HG03175 (cell line): ENCODE data around the gene PHF20.
"Not testable (repeated sequence)": the region's sequence is repeated elsewhere in the genome, so short reads cannot be mapped to it uniquely, and the experiment has no call there.

Experiments used
- ATAC-seq: cut with Tn5 transposase; IDR thresholded peaks from one replicate; pipeline ENCODE4 v1.9.1; 2021; ENCODE audit warnings: mild to moderate bottlenecking, moderate library complexity; ENCODE audit not compliant: unreplicated experiment

Gene PHF20

GRCh38 chr20:35771689-35772562 lies at the start of gene PHF20:
Gene PHF20, plus strand, starts transcription at chr20:35772015. Its CDS starts 29,508 bp downstream, at chr20:35801523.
- peak; percentile 85 for ATAC-seq

GRCh38 chr20:35723275-35723639 lies 48.6 kb upstream of the PHF20 start:
- not testable (repeated sequence) for ATAC-seq

GRCh38 chr20:35723652-35724320 lies 48.0 kb upstream of the PHF20 start:
- ATAC-seq = not testable (repeated sequence)

- ATAC-seq = no peak
These were observed 47.2 kb upstream of the PHF20 start for GRCh38 chr20:35724321-35725230.

GRCh38 chr20:35726842-35727711 lies 44.7 kb upstream of the PHF20 start:
- ATAC-seq = no peak

- no peak for ATAC-seq
These were observed 42.5 kb upstream of the PHF20 start for GRCh38 chr20:35729283-35729807.

GRCh38 chr20:35729836-35730582 lies 41.8 kb upstream of the PHF20 start:
- ATAC-seq = no peak

GRCh38 chr20:35730583-35731468 lies 41.0 kb upstream of the PHF20 start:
- no peak for ATAC-seq

- no peak for ATAC-seq
These were observed 40.4 kb upstream of the PHF20 start for GRCh38 chr20:35731469-35731788.

GRCh38 chr20:35731862-35732643 lies 39.8 kb upstream of the PHF20 start:
- ATAC-seq = no peak

GRCh38 chr20:35732644-35732982 lies 39.2 kb upstream of the PHF20 start:
- no peak for ATAC-seq

- no peak for ATAC-seq
These were observed 37.4 kb upstream of the PHF20 start for GRCh38 chr20:35734374-35734773.

GRCh38 chr20:35734777-35735649 lies 36.8 kb upstream of the PHF20 start:
- ATAC-seq = no peak

GRCh38 chr20:35735826-35736470 lies 35.9 kb upstream of the PHF20 start:
- ATAC-seq = no peak

GRCh38 chr20:35737865-35738333 lies 33.9 kb upstream of the PHF20 start:
- no peak for ATAC-seq
